ENCODE measurements around the gene CLCN4.

CLCN4 gene

DNA sequence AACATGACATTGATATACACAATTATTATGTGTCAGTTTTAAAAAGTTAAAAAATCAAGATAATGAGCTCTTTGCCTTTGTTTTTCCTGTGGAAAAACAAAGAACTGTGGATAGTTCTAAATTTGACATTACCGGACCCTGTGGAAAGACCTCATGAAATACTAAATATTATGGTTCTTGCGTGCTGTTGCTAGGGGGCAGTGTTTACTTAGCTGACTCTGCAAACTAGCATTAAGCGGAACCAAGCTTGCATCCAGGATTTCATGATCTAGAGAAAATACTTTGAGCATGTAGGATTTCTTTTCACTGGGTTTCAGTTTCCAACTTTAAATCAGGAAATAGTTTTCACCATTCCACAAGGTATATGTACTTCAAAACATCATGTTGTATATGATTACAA, 33.6 kb downstream of the CLCN4 start:
- H3K36me3 ChIP-seq (ENCODE audit: control insufficient read depth, insufficient read depth, low read length) = no peaks in the 10 kb centered on the region
- H3K27me3 ChIP-seq (ENCODE audit: control insufficient read depth, insufficient read depth, low read length) = no peaks in the 10 kb centered on the region
- no peak overlapping the region for H3K27ac ChIP-seq (ENCODE audit: low read length)
- WGBS (ENCODE audit: insufficient coverage, insufficient read length) = no CpG with 5 or more reads among the region's 3 CpGs
- no peak overlapping the region for H3K4me3 ChIP-seq (ENCODE audit: low read length)
- no peak for DNase-seq (ENCODE audit: low read depth, low spot score)
- no peaks in the 10 kb centered on the region; the same call in 1 of the 2 replicates for H3K4me1 ChIP-seq (ENCODE audit: control insufficient read depth, insufficient read depth, low read length)
- H3K9me3 ChIP-seq (ENCODE audit: control insufficient read depth, insufficient read depth, low read length) = no peaks in the 10 kb centered on the region

DNA sequence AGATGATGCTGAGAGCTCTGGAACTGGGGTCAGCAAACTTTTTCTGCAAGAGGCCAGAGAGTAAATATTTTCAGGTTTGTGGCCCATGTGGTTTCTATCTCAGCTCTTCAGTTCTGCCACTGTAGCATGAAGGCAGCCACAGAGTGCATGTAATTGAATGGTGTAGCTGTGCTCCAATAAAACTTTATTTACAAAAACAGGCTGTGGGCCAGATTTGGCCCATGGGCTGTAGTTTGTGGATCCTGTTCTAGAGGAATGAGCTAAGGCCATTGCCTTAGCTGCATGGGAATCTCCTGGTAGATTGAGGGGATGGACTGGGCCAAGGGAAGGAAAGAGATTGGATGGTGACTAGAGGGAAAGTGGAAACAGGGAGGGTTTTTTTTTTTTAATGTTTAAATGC, 36.8 kb downstream of the CLCN4 start:
- no peak overlapping the region for H3K27ac ChIP-seq (ENCODE audit: low read length)
- no peaks in the 10 kb centered on the region; the same call in 1 of the 2 replicates for H3K4me1 ChIP-seq (ENCODE audit: control insufficient read depth, insufficient read depth, low read length)
- H3K27me3 ChIP-seq (ENCODE audit: control insufficient read depth, insufficient read depth, low read length) = no peaks in the 10 kb centered on the region
- no peak for DNase-seq (ENCODE audit: low read depth, low spot score)
- no peak overlapping the region for H3K4me3 ChIP-seq (ENCODE audit: low read length)
- no peaks in the 10 kb centered on the region for H3K36me3 ChIP-seq (ENCODE audit: control insufficient read depth, insufficient read depth, low read length)
- no peaks in the 10 kb centered on the region for H3K9me3 ChIP-seq (ENCODE audit: control insufficient read depth, insufficient read depth, low read length)

DNA sequence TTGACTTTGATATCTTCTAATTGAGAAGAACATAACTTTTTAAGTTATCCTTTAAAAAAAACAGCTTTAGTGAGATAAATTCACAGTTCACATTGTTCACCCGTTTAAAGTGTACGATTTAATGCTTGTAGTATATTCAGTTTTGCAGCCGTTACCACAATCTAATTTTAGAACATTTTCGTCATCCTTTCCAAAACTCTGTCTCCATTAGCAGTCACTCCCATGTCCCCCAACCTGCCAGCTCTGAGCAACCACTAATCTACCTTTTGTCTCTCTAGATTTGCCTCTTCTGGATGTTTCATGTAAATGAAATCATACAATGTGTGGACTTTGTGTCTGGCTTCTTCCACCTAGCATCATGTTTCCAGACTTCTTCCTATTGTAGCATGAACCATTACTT, 38.6 kb downstream of the CLCN4 start:
- no peak overlapping the region for H3K4me3 ChIP-seq (ENCODE audit: low read length)
- no peaks in the 10 kb centered on the region for H3K4me1 ChIP-seq (ENCODE audit: control insufficient read depth, insufficient read depth, low read length)
- no peaks in the 10 kb centered on the region for H3K27me3 ChIP-seq (ENCODE audit: control insufficient read depth, insufficient read depth, low read length)
- H3K27ac ChIP-seq (ENCODE audit: low read length) = no peak overlapping the region
- WGBS (ENCODE audit: insufficient coverage, insufficient read length) = no CpG with 5 or more reads among the region's 4 CpGs
- H3K9me3 ChIP-seq (ENCODE audit: control insufficient read depth, insufficient read depth, low read length) = no peaks in the 10 kb centered on the region
- H3K36me3 ChIP-seq (ENCODE audit: control insufficient read depth, insufficient read depth, low read length) = no peaks in the 10 kb centered on the region
- no peak for DNase-seq (ENCODE audit: low read depth, low spot score)

DNA sequence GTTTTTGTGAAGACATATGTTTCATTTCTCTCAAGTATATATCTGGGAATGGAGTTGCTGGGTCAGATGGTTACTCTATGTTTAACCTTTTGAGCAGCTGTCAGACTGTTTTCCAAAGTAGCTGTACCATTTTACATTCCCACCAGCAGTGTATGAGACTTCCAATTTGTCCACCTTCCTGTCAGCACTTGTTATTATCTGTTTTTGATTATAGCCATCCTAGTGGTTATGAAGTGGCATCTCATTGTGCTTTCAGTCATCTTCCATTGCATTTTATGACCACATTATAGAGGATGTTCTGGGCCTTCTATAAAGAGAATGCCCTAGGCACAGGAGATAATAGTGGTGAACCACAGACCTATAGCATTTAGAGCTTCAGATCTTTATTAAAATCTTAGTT, 39.2 kb downstream of the CLCN4 start:
- Histone ChIP-seq H3K27me3 (ENCODE audit: control insufficient read depth, insufficient read depth, low read length) (no peaks in the 10 kb centered on the region), H3K9me3 (ENCODE audit: control insufficient read depth, insufficient read depth, low read length) (no peaks in the 10 kb centered on the region), H3K27ac (ENCODE audit: low read length) (no peak overlapping the region), H3K36me3 (ENCODE audit: control insufficient read depth, insufficient read depth, low read length) (no peaks in the 10 kb centered on the region), H3K4me3 (ENCODE audit: low read length) (no peak overlapping the region), H3K4me1 (ENCODE audit: control insufficient read depth, insufficient read depth, low read length) (no peaks in the 10 kb centered on the region)
- DNase-seq (ENCODE audit: low read depth, low spot score) = no peak

DNA sequence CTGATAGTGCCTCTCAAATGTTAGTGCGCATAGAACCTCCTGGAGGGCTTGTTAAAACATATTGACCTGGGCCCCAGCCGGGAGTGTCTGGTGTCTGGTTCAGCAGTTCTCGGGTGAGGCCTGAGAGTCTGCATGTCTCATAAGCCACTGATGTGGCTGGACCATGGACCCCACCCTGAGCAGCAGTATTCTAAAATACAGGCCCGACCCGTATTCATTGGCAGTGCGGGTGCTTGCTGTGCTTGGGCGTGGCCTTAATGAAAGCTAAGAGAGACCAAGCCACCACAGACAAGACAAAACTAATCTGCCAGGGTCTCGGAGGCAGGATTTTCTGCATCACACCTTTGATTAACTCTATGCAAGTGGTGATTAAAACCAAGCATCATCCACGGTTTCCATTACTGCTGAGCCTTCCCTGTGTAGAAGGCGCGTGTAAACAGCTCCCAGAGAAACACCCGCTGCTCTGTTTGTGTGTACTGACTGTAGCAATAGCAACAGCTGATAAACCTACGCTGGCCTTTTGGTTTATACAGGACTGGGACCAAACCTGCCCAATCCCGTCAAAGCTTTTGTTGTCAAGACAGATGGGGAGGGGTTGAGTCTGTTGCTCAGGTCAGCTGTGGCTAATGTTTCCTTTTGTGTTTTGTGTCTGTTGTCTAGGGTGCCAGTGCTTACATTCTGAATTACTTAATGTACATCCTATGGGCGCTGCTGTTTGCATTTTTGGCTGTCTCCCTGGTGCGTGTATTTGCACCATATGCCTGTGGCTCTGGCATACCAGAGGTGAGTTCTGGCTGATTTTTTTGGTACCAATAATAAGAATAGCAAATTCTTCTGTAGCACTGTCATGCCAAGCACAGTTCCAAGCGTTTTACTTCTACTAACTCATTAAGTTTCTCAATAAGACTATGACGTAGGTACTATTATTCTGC, 40.8 kb downstream of the CLCN4 start:
- no CpG with 5 or more reads among the region's 18 CpGs for WGBS (ENCODE audit: insufficient coverage, insufficient read length)
- DNase-seq (ENCODE audit: low read depth, low spot score) = no peak
- H3K27me3 ChIP-seq (ENCODE audit: control insufficient read depth, insufficient read depth, low read length) = no peaks in the 10 kb centered on the region

DNA sequence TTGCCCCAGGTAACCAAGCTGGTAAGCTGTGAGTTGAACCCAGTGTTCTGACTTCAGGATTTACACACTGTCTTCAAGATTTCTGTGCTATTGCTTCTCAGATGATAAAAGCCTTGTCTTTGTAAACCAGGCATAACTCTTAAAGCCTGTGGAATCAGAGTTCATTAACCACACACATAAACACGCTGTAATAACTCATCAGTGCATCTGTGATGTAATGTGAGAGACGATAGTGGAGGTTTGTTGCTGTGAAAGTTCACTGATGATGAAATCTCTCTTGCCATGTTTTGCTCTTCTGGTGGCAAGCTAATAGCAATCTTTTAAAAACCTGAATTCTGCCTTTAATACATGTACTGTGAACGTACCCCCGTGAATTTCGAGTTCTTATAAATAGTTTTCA, 41.5 kb downstream of the CLCN4 start:
- no peak overlapping the region for H3K27ac ChIP-seq (ENCODE audit: low read length)
- no peaks in the 10 kb centered on the region for H3K4me1 ChIP-seq (ENCODE audit: control insufficient read depth, insufficient read depth, low read length)
- no peaks in the 10 kb centered on the region for H3K27me3 ChIP-seq (ENCODE audit: control insufficient read depth, insufficient read depth, low read length)
- no peaks in the 10 kb centered on the region for H3K36me3 ChIP-seq (ENCODE audit: control insufficient read depth, insufficient read depth, low read length)
- H3K9me3 ChIP-seq (ENCODE audit: control insufficient read depth, insufficient read depth, low read length) = no peaks in the 10 kb centered on the region
- no peak for DNase-seq (ENCODE audit: low read depth, low spot score)
- H3K4me3 ChIP-seq (ENCODE audit: low read length) = no peak overlapping the region
- no CpG with 5 or more reads among the region's 5 CpGs for WGBS (ENCODE audit: insufficient coverage, insufficient read length)

More for the DNA sequence above, 40.8 kb downstream of the CLCN4 start:
- H3K4me1 ChIP-seq (ENCODE audit: control insufficient read depth, insufficient read depth, low read length) = no peaks in the 10 kb centered on the region
- H3K9me3 ChIP-seq (ENCODE audit: control insufficient read depth, insufficient read depth, low read length) = no peaks in the 10 kb centered on the region
- no peak overlapping the region for H3K4me3 ChIP-seq (ENCODE audit: low read length)
- H3K27ac ChIP-seq (ENCODE audit: low read length) = no peak overlapping the region
- H3K36me3 ChIP-seq (ENCODE audit: control insufficient read depth, insufficient read depth, low read length) = no peaks in the 10 kb centered on the region

DNA sequence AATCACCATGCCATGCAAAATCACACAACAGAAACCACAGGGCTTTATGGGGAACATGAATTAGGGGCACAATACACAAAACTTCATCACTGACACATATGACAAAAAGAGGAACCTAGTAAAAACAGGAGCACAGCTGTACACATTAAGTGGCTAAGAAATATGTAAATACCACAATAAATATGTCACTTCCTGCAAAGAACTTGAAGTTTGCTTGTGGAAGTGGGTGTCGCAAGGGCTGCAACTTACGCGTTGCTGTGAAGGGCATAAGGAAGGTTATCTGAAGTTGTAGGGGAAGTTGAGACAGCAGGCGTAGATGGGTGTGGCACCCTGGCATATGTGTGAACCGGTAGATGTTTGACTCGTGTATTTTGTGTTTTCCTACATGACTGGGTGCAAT, 42.4 kb downstream of the CLCN4 start:
- no peaks in the 10 kb centered on the region for H3K27me3 ChIP-seq (ENCODE audit: control insufficient read depth, insufficient read depth, low read length)
- WGBS (ENCODE audit: insufficient coverage, insufficient read length) = no CpG with 5 or more reads among the region's 6 CpGs
- no peak for DNase-seq (ENCODE audit: low read depth, low spot score)
- no peak overlapping the region for H3K4me3 ChIP-seq (ENCODE audit: low read length)
- no peaks in the 10 kb centered on the region for H3K9me3 ChIP-seq (ENCODE audit: control insufficient read depth, insufficient read depth, low read length)
- H3K27ac ChIP-seq (ENCODE audit: low read length) = no peak overlapping the region
- no peaks in the 10 kb centered on the region for H3K4me1 ChIP-seq (ENCODE audit: control insufficient read depth, insufficient read depth, low read length)
- H3K36me3 ChIP-seq (ENCODE audit: control insufficient read depth, insufficient read depth, low read length) = no peaks in the 10 kb centered on the region

DNA sequence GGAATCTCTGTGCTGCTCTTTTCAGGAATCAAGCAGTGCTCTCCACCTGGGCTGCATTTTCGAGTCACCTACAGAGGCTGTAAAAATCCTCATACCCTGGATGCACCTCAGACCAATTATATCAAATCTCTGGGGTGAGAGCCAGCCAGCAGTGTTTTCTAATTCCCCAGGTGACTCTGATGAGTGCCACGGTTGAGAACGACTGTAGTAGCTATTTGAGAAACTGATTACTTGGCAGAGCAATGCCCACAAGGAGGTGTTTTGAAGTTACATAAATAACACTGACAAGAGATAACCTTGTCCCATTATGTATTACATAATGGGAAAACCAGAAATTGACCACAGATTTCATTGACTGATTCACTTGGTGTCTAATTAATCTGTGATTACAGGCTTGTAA, 46.8 kb downstream of the CLCN4 start:
- no CpG with 5 or more reads among the region's 3 CpGs for WGBS (ENCODE audit: insufficient coverage, insufficient read length)
- Histone ChIP-seq H3K36me3 (ENCODE audit: control insufficient read depth, insufficient read depth, low read length) (no peaks in the 10 kb centered on the region), H3K4me3 (ENCODE audit: low read length) (no peak overlapping the region), H3K27ac (ENCODE audit: low read length) (no peak overlapping the region), H3K9me3 (ENCODE audit: control insufficient read depth, insufficient read depth, low read length) (no peaks in the 10 kb centered on the region), H3K4me1 (ENCODE audit: control insufficient read depth, insufficient read depth, low read length) (no peaks in the 10 kb centered on the region), H3K27me3 (ENCODE audit: control insufficient read depth, insufficient read depth, low read length) (no peaks in the 10 kb centered on the region)
- DNase-seq (ENCODE audit: low read depth, low spot score) = no peak

DNA sequence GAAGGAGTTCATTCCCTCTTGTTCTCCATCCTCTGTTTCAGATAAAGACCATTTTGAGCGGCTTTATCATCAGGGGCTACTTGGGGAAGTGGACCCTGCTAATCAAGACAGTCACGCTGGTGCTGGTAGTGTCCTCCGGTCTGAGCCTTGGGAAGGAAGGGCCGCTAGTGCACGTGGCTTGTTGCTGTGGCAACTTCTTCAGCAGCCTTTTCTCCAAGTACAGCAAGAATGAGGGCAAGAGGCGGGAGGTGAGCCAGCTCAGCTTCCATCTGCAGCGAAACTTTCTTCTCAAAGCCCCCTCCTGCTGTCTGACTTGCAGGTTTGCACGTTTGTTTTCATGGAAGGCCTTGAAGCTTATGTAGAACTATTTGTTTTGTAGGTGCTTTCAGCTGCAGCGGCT, 49.5 kb downstream of the CLCN4 start:
- no peak for DNase-seq (ENCODE audit: low read depth, low spot score)

DNA sequence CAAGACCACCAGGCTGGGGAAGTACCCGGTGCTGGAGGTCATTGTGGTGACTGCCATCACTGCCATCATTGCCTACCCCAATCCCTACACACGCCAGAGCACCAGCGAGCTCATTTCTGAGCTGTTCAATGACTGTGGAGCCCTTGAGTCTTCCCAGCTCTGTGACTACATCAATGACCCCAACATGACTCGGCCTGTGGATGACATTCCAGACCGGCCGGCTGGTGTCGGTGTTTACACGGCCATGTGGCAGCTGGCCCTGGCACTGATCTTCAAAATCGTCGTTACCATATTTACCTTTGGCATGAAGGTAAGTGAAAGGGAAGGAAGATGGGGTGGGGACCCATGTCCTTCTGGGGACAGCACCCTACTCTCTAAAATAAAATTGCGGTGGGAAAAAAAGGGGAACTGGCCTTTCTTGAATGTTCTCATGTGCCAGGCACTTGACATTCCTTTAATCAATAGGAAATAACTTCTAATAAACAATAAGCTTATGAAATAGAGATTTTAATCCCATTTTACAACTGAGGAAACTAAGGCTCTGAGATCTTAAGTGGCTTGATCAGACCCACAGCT, 51.6 kb downstream of the CLCN4 start:
- no peaks in the 10 kb centered on the region for H3K36me3 ChIP-seq (ENCODE audit: control insufficient read depth, insufficient read depth, low read length)
- no peak overlapping the region for H3K27ac ChIP-seq (ENCODE audit: low read length)
- no peaks in the 10 kb centered on the region for H3K27me3 ChIP-seq (ENCODE audit: control insufficient read depth, insufficient read depth, low read length)
- no CpG with 5 or more reads among the region's 11 CpGs for WGBS (ENCODE audit: insufficient coverage, insufficient read length)
- no peaks in the 10 kb centered on the region for H3K9me3 ChIP-seq (ENCODE audit: control insufficient read depth, insufficient read depth, low read length)
- no peaks in the 10 kb centered on the region for H3K4me1 ChIP-seq (ENCODE audit: control insufficient read depth, insufficient read depth, low read length)
- DNase-seq (ENCODE audit: low read depth, low spot score) = no peak
- H3K4me3 ChIP-seq (ENCODE audit: low read length) = no peak overlapping the region

More for the DNA sequence above, 49.5 kb downstream of the CLCN4 start:
- no CpG with 5 or more reads among the region's 9 CpGs for WGBS (ENCODE audit: insufficient coverage, insufficient read length)
- Histone ChIP-seq H3K4me1 (ENCODE audit: control insufficient read depth, insufficient read depth, low read length) (no peaks in the 10 kb centered on the region), H3K4me3 (ENCODE audit: low read length) (no peak overlapping the region), H3K27ac (ENCODE audit: low read length) (no peak overlapping the region), H3K27me3 (ENCODE audit: control insufficient read depth, insufficient read depth, low read length) (no peaks in the 10 kb centered on the region), H3K36me3 (ENCODE audit: control insufficient read depth, insufficient read depth, low read length) (no peaks in the 10 kb centered on the region), H3K9me3 (ENCODE audit: control insufficient read depth, insufficient read depth, low read length) (no peaks in the 10 kb centered on the region)

DNA sequence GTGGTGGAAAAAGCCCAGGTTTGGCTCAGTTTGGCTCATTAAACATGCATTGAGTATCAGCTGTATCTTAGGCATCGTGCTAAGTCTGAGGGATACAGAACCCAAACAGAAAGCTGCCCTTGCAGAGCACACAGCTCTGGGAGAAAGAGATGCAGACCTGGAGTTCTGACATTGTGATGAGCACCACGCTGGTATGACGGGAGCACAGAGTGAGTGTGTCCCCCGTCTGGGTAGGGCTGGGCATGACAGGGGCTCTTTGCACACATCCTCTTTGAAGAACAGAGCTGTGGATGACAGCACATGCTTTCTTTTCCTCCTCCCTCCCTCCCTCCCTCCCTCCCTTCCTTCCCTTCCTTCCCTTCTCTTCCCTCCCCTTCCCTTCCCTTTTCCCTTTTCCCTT, 52.2 kb downstream of the CLCN4 start:
- no peak overlapping the region for H3K4me3 ChIP-seq (ENCODE audit: low read length)
- no CpG with 5 or more reads among the region's 4 CpGs for WGBS (ENCODE audit: insufficient coverage, insufficient read length)
- no peaks in the 10 kb centered on the region for H3K9me3 ChIP-seq (ENCODE audit: control insufficient read depth, insufficient read depth, low read length)
- no peak for DNase-seq (ENCODE audit: low read depth, low spot score)
- no peaks in the 10 kb centered on the region for H3K4me1 ChIP-seq (ENCODE audit: control insufficient read depth, insufficient read depth, low read length)
- H3K27me3 ChIP-seq (ENCODE audit: control insufficient read depth, insufficient read depth, low read length) = no peaks in the 10 kb centered on the region
- no peak overlapping the region for H3K27ac ChIP-seq (ENCODE audit: low read length)
- no peaks in the 10 kb centered on the region for H3K36me3 ChIP-seq (ENCODE audit: control insufficient read depth, insufficient read depth, low read length)
